Measurements from ENCODE around the gene KIF5A.

KIF5A gene

GRCh38 chr12:57591782-57592325 is 42.0 kb downstream of the KIF5A start:
- no peak for DNase-seq (ENCODE audit: low spot score)
- H3K9me3 ChIP-seq (ENCODE audit: severe bottlenecking): no peaks in the 10 kb centered on the region
- peak overlapping the region; percentile 43 for H3K27ac ChIP-seq (ENCODE audit: poor library complexity, severe bottlenecking)
- H3K4me1 ChIP-seq (ENCODE audit: insufficient read depth, poor library complexity, severe bottlenecking): peaks cover 13% of the 10 kb centered on the region
- TF ChIP-seq CTCF (IDR thresholded peaks at IDR 0.05; ENCODE audit: poor library complexity, severe bottlenecking): no peak
- no peak for ATAC-seq (ENCODE audit: low read depth)
- H3K27me3 ChIP-seq (ENCODE audit: insufficient read depth, poor library complexity, severe bottlenecking): no peaks in the 10 kb centered on the region
- H3K36me3 ChIP-seq (ENCODE audit: low read depth): peaks cover 26% of the 10 kb centered on the region
- H3K4me3 ChIP-seq (ENCODE audit: severe bottlenecking): peak overlapping the region; percentile 77

GRCh38 chr12:57592551-57593165 is 42.8 kb downstream of the KIF5A start:
- peaks cover 13% of the 10 kb centered on the region for H3K4me1 ChIP-seq (ENCODE audit: insufficient read depth, poor library complexity, severe bottlenecking)
- H3K27ac ChIP-seq (ENCODE audit: poor library complexity, severe bottlenecking): peak overlapping the region; percentile 43
- H3K27me3 ChIP-seq (ENCODE audit: insufficient read depth, poor library complexity, severe bottlenecking): no peaks in the 10 kb centered on the region
- no peak for TF ChIP-seq CTCF (IDR thresholded peaks at IDR 0.05; ENCODE audit: poor library complexity, severe bottlenecking)
- no peak overlapping the region for H3K4me3 ChIP-seq (ENCODE audit: severe bottlenecking)
- peaks cover 34% of the 10 kb centered on the region for H3K36me3 ChIP-seq (ENCODE audit: low read depth)
- H3K9me3 ChIP-seq (ENCODE audit: severe bottlenecking): no peaks in the 10 kb centered on the region
- DNase-seq (ENCODE audit: low spot score): no peak
- ATAC-seq (ENCODE audit: low read depth): peak; percentile 30; the same call in 1 of the 3 replicates

- ATAC-seq (ENCODE audit: low read depth) (no peak), DNase-seq (ENCODE audit: low spot score) (no peak)
- Histone ChIP-seq H3K36me3 (ENCODE audit: low read depth) (peaks cover 34% of the 10 kb centered on the region), H3K9me3 (ENCODE audit: severe bottlenecking) (no peaks in the 10 kb centered on the region), H3K27ac (ENCODE audit: poor library complexity, severe bottlenecking) (no peak overlapping the region), H3K4me3 (ENCODE audit: severe bottlenecking) (no peak overlapping the region), H3K27me3 (ENCODE audit: insufficient read depth, poor library complexity, severe bottlenecking) (no peaks in the 10 kb centered on the region), H3K4me1 (ENCODE audit: insufficient read depth, poor library complexity, severe bottlenecking) (peaks cover 13% of the 10 kb centered on the region)
- no peak for TF ChIP-seq CTCF (IDR thresholded peaks at IDR 0.05; ENCODE audit: poor library complexity, severe bottlenecking)
These were observed 43.3 kb downstream of the KIF5A start for GRCh38 chr12:57593187-57593586.

- Histone ChIP-seq H3K27ac (ENCODE audit: poor library complexity, severe bottlenecking) (no peak overlapping the region), H3K9me3 (ENCODE audit: severe bottlenecking) (no peaks in the 10 kb centered on the region), H3K27me3 (ENCODE audit: insufficient read depth, poor library complexity, severe bottlenecking) (no peaks in the 10 kb centered on the region), H3K36me3 (ENCODE audit: low read depth) (peaks cover 37% of the 10 kb centered on the region), H3K4me1 (ENCODE audit: insufficient read depth, poor library complexity, severe bottlenecking) (peaks cover 5% of the 10 kb centered on the region), H3K4me3 (ENCODE audit: severe bottlenecking) (no peak overlapping the region)
- TF ChIP-seq CTCF (IDR thresholded peaks at IDR 0.05; ENCODE audit: poor library complexity, severe bottlenecking): no peak
- ATAC-seq (ENCODE audit: low read depth) (no peak), DNase-seq (ENCODE audit: low spot score) (no peak)
These were observed 50.6 kb downstream of the KIF5A start for GRCh38 chr12:57600395-57600794.

- H3K4me1 ChIP-seq (ENCODE audit: insufficient read depth, poor library complexity, severe bottlenecking): peaks cover 5% of the 10 kb centered on the region
- H3K4me3 ChIP-seq (ENCODE audit: severe bottlenecking): no peak overlapping the region
- no peak for TF ChIP-seq CTCF (IDR thresholded peaks at IDR 0.05; ENCODE audit: poor library complexity, severe bottlenecking)
- H3K9me3 ChIP-seq (ENCODE audit: severe bottlenecking): no peaks in the 10 kb centered on the region
- DNase-seq (ENCODE audit: low spot score) (no peak), ATAC-seq (ENCODE audit: low read depth) (no peak)
- H3K27ac ChIP-seq (ENCODE audit: poor library complexity, severe bottlenecking): no peak overlapping the region
- peaks cover 21% of the 10 kb centered on the region for H3K36me3 ChIP-seq (ENCODE audit: low read depth)
- no peaks in the 10 kb centered on the region for H3K27me3 ChIP-seq (ENCODE audit: insufficient read depth, poor library complexity, severe bottlenecking)
These were observed 52.7 kb downstream of the KIF5A start for GRCh38 chr12:57602544-57602943.

Measured in RWPE2 (cell line).